GM19099 (cell line): ENCODE results near the gene EDA.

Source experiments
- POLR2A ChIP-seq: IDR thresholded peaks from 3 replicates; pipeline ENCODE4 v1.6.1; 2011; ENCODE audit warnings: low read depth; ENCODE audit not compliant: insufficient read length; ENCODE audit errors: extremely low read depth

The EDA gene

GRCh38 chrX:69705818-69706217 lies 89.9 kb downstream of the EDA start:
- TF ChIP-seq POLR2A: no peak

DNA sequence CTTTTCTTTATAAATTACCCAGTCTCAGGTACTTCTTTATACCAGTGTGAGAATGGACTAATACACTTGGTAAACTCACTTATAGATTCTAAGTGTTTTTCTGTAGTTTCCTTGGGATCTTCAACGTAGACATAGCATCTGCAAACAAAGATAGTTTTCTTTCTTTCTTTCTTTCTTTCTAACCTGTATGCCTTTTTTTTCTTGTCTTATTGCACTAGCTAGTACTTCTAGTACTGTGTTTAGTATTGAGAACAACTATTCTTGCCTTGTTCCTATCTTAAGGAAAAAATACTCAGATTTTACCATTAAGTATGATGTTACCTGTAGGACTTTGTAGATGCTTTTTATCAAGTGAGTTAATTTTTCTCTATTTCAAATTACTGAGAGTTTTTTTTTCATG lies 102.2 kb downstream of the EDA start:
- TF ChIP-seq POLR2A: no peak

DNA sequence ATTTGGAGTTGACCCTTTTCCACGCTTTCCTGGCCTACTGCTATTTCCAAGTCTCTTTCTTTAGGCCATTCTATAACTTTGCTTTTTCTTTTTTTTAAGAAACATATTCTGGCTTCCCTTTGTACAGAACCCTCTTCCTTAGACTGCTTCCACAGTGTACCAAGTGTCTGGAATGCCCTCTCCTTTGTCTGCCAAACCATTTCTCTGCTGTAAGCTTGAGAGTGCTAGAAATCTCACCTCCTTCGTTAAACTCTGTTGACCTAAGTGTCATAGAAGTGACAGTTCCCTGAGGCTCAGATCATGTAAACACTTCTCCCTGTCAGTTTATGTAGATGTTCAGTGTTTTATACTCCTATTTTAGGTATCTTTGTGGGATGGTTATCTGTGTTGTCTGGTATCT lies 108.4 kb downstream of the EDA start:
- TF ChIP-seq POLR2A: no peak

- no peak for TF ChIP-seq POLR2A
Measured at GRCh38 chrX:69740317-69740716, 124.4 kb downstream of the EDA start.

- TF ChIP-seq POLR2A: no peak
Measured at GRCh38 chrX:69741721-69742120, 125.8 kb downstream of the EDA start.

DNA sequence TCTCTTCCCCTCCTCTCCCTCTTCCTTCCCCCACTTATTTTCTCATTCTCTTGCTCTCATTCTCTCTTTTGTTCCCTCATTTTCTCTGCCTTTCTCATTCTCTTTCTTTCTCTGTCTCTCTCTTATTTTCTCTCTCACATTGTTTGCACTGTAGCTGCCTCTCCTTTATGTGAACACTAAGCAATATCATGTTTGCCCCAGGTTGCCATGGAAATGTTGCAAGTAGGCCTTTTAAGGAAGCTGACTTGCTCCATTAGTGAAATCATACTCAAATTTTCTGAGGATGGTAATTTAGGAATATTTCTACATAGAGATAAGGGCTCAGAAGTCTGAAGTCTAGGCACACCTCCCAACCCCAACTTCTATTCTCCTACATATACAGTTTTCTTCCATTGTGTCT lies 130.1 kb downstream of the EDA start:
- no peak for TF ChIP-seq POLR2A

DNA sequence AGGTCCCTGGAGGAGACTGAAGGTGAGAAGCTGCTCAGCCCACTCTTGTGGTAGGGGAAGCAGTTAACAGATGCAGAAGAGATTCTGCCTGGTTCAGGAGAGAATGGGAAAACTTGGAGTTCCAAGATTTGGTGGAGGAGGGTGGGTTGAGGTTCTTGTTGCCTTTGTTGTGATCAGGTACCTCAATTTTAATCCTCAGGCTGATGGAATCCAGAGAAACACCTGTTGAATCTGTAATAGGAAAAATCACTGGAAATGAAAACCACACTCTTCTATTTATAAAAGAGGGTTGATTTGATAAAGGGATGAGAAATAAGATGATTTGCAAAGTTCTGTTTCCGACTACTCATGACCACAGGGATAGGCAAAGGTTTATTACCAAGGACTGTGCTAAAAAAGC lies 132.1 kb downstream of the EDA start:
- TF ChIP-seq POLR2A: no peak

DNA sequence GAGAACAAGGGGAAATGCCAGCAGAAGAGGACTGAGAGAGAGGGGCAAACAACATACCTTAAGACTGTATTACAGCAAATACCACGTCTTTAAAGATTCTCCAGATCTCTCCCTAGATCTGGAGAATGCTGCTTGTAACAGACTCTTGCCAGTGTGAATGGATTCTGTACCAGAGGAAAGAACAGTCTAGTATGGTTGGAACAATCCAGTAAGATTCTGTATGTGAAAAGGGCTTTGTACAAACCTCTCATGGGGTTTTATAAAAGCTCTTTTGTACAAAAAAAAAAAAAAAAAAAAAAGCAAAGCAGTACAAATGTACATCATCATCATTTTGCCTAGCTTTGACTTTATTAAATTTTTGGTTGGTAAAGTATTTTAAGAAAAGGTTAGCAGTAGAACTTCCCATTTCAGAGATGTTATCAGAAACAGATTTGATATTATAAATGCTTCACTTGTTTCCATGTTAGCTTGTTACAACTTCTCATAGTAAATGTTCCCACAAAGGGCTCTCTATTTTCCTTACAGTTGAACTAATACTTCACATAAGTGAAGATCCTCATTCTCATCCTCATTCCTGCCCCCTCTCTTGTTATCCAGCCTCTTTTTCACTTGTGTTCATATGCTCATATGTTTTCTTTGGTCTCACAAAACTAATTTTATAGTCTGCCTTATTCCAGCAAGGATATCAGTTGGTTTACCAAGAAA lies 144.2 kb downstream of the EDA start:
- TF ChIP-seq POLR2A: no peak

DNA sequence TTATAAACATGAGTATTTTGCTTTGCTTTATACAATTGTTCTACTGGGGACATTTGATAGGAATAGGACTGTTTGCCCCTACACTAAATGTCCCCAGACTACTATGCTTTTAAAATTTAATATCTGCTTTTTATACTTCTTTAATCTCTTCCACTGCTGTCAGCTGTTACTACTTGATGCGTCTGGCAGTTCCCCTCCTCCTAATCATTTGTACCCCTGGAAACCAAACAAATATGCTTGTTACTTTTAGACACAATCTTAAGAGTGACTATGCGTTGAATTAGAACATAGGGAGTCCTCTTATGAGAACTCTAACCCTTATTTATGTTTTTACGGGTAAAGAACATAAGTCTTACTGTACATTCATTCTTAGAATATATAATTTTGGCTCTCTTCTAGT lies 145.7 kb downstream of the EDA start:
- TF ChIP-seq POLR2A: no peak

DNA sequence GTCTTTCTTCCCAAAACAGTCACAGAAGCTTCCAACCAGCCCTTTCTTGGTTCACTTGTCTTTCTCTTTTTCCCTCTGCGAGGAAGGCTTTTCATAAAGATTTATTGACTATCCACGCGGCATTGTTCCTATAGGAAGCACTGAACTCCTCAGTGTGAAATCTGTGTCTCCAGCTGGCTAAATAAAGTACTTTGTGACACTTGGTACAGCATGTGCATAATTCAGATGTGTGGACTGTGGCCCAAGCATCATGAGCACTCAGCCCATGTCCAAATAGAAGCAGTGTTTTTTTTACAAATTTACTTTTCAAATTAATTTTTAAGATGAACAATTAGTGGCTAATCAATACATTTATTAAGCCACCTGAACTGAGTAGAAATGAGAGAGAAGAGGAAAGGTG lies 146.4 kb downstream of the EDA start:
- TF ChIP-seq POLR2A: no peak

DNA sequence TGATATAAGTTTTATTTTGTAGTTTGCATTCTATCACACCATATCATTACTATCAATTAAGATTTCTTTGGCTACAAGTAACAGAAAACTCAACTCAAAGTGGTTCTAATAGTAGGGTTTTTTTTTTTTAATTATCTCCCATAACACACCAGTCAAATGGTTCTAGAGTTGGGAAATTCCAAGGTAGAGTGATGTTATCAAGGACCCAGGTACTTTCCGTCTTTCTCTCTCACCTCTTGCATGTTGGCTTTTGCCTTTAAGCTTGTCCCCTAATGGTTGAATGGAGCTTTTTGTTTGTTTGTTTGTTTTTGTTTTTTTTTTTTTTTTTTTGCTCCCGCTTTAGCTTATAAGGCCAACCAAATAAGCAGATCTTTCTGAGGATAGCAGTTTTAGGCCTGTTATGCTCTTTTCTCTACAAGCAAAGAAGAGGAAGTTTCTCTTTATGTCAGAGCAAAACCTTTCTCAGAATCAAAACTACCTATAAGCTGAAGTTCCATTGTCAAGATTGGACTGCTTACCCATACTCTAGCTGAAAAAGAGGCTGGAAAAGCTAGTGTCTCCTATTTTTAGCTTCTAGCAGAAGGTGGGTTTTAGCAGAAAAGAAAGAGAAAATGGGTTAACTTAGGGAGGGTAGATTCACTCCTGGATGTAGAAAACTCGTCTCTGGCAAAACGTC lies 177.5 kb downstream of the EDA start:
- TF ChIP-seq POLR2A: no peak

DNA sequence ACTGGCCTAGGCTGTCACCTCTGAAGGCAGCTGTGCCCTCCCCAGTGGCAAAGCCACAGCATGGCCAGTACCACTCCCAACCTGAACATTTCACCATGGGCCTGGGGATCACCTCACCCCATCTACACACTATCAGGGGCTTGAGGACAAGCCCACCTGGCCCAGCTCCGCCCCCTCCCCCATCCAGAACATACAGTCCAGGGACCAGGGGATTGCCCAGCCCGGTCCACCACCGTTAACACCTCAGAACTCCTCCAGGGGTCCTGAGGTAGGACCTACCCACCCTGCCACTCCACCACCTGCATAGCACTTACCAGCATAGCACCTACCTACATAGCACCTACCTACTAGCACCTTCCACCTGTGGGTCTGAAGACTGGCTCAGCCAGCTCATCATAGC lies 179.8 kb downstream of the EDA start:
- no peak for TF ChIP-seq POLR2A

DNA sequence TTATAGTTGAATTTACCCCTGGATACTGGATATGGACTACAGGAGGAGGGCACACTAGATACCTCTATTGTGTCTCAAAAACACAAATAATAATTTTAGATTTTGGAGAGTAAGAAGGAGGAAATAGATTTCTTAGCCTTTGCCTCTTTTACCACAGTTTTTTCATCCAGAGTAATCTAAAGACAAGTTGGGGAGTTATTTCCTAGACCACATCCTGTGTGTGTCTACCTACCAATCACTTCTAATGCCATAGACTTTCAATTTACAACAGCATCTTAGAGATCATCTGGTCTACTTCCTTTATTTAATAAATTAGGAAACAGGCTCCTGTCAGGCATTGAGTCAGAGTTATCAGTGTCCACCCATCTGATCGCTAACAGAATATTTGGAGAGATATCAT lies 191.5 kb downstream of the EDA start:
- TF ChIP-seq POLR2A: no peak

DNA sequence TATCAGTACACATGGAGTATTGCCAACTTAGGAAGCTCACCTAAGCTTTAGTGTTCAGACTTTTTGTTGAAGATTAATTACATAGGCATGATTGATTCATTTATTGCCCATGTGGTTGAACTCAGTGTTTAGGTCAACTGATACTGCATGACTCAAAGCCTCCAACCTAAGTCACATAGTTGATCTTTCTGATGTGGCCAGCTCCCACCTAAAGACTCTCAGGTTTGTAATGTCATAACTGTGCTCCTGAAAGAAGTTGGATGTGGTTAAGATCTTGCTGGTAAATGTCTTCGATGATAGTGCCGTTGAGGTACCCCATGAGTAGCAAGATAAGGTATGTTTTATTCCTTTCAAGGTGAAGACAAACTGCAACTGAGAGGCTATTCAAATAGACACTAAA lies 192.5 kb downstream of the EDA start:
- TF ChIP-seq POLR2A: no peak

- TF ChIP-seq POLR2A: no peak
Measured at GRCh38 chrX:69813677-69814076, 197.8 kb downstream of the EDA start.

DNA sequence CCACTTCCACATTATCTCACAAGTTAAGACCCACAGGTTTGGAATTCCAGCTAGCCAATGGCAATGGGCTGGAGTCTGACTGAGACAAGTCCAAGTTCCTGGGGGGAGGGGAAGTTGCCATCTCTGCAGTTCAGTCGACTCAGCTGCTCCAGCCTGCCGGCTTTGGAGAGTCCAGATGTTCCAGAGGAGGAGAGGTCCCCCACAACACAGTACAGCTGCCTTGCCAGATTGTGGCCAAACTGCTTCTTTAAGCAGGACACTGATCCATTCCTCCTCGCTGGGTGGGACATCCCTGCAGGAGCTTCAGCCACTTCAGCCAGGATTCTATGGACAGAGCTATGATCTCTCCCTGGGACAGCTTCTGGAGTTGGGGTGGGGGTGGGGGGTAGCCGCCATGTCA lies 199.2 kb downstream of the EDA start:
- no peak for TF ChIP-seq POLR2A

DNA sequence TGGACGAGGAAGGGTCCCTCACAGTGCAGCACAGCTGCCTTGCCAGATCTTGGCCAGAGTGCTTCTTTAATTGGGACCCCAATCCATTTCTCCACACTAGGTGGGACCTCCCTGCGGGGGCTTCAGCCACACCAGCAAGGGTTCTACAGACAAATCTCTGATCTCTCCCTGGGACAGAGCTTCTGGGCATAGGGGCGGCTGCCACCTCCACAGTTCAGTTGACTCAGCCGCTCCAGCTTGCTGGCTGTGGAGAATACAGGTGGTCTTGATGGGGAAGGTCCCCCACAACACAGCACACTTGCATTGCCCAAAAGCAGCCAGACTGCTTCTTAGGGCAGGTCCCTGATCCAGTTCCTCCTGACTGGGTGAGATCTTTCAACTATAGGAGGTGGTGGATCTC lies 199.6 kb downstream of the EDA start:
- no peak for TF ChIP-seq POLR2A

- no peak for TF ChIP-seq POLR2A
Measured at GRCh38 chrX:69844636-69845035, 228.7 kb downstream of the EDA start.

DNA sequence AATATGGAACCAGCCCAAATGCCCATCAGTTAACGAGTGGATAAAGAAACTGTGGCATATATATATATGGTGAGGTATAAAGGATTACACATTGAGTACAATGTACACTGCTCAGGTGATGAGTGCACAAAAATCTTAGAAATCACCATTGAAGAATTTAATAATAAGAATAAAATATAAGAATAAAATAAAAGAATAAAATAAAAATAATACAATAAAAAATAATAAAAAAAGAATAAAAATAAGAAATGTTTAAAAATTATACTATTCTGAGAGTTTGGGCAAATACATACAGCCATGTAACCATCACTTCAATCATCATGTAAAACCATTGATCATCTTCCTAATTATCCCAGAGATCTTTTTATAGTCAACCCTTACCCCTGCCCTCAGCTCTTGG lies 260.3 kb downstream of the EDA start:
- TF ChIP-seq POLR2A: no peak
